Stimulated activated CD8-positive, alpha-beta memory T cell treated with anti-CD3 and anti-CD28 coated beads, Interleukin-15, amount 100 ng/mL, for 4 hours (primary cell): ENCODE measurements around the gene INSR.
"Not testable (repeated sequence)": the region's sequence is repeated elsewhere in the genome, so short reads cannot be mapped to it uniquely, and the experiment has no call there.

Experiments used
- DNase-seq, 2 donors: peaks; one replicate each; pipeline ENCODE4 v3.0.0-alpha.2; 2020; ENCODE audit warnings: low read depth in 2 of 2

Gene INSR

GRCh38 chr19:7098701-7099596, 195.3 kb downstream of the INSR start:
- DNase-seq = peak; percentile 67 to 75

GRCh38 chr19:7098096-7098495, 196.1 kb downstream of the INSR start:
- DNase-seq = no peak

- no peak for DNase-seq
Measured at GRCh38 chr19:7088999-7089398, 205.2 kb downstream of the INSR start.

GRCh38 chr19:7083076-7083956, 210.9 kb downstream of the INSR start:
- no peak for DNase-seq

- no peak for DNase-seq
Measured at GRCh38 chr19:7078008-7078407, 216.2 kb downstream of the INSR start.

GRCh38 chr19:7076151-7076550, 218.1 kb downstream of the INSR start:
- DNase-seq = no peak

- no peak for DNase-seq
Measured at GRCh38 chr19:7074705-7075282, 219.4 kb downstream of the INSR start.

- DNase-seq = no peak
Measured at GRCh38 chr19:7072541-7072940, 221.7 kb downstream of the INSR start.

GRCh38 chr19:7069904-7070226, 224.3 kb downstream of the INSR start:
- DNase-seq = no peak

- DNase-seq = peak; percentile 96 to 99
Measured at GRCh38 chr19:7069042-7069903, 224.9 kb downstream of the INSR start, which contains the start of gene ZNF557. Gene ZNF557, plus strand, starts transcription at chr19:7069703. Its CDS starts 5,372 bp downstream, at chr19:7075075.

GRCh38 chr19:7068599-7068998, 225.6 kb downstream of the INSR start:
- no peak for DNase-seq

- DNase-seq = no peak
Measured at GRCh38 chr19:7067716-7068115, 226.5 kb downstream of the INSR start.

GRCh38 chr19:7067122-7067521, 227.1 kb downstream of the INSR start:
- DNase-seq = not testable (repeated sequence)

GRCh38 chr19:7063764-7064418, 230.3 kb downstream of the INSR start:
- no peak for DNase-seq

- no peak for DNase-seq
Measured at GRCh38 chr19:7063339-7063738, 230.9 kb downstream of the INSR start.
